NB4 (cell line): ENCODE measurements around the gene CDKAL1.

Source experiments
- DNase-seq: peaks from one replicate; pipeline ENCODE4 v3.0.0; 2010; ENCODE audit warnings: low read depth
- H3K4me3 ChIP-seq: one replicate; pipeline ENCODE4 v1.5.1; 2011; ENCODE audit warnings: mild to moderate bottlenecking, low read depth, low read length, moderate library complexity
- MYC ChIP-seq: IDR thresholded peaks from 2 replicates; pipeline ENCODE4 v1.6.1; 2011; ENCODE audit warnings: low read depth, low read length
- POLR2A ChIP-seq: IDR thresholded peaks from 2 replicates; pipeline ENCODE4 v1.6.1; 2011; ENCODE audit warnings: mild to moderate bottlenecking; ENCODE audit not compliant: insufficient read length; ENCODE audit errors: extremely low read depth
- TF ChIP-seq, protein P1 (sequence below): IDR thresholded peaks from 2 replicates; pipeline ENCODE4 v1.6.1; 2011; ENCODE audit warnings: low read depth, low read length
- TF ChIP-seq, protein P2 (sequence below): IDR thresholded peaks from one replicate; pipeline ENCODE4 v1.5.1; 2012; ENCODE audit warnings: low read depth, low read length

The CDKAL1 gene

DNA sequence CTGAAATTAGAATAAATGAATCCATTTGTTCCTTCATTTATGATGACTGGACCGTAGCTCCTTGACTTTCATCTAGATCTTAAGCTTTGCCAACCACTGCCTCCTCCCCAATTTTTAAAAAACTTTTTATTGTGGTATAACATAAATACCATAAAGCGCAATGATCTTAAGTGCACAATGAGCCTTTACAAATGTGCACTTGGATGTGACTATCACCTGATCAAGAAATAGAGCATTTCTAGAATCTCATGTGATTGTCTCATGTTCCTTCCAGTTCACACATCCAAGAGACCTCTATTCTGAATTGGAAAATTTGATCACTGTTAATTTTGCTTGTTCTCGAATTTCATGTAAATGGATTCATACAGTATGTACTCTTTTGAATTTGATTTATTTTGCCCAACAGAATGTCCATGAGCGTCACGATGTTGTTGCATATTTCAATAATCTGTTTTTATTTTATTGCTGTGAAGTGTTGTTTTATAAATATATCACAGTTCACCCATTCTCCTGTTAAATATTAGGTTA lies 442.2 kb downstream of the CDKAL1 start:
- no peak for DNase-seq
- no peak overlapping the region for H3K4me3 ChIP-seq
- TF ChIP-seq, protein P1, sequence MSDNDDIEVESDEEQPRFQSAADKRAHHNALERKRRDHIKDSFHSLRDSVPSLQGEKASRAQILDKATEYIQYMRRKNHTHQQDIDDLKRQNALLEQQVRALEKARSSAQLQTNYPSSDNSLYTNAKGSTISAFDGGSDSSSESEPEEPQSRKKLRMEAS = no peak
- TF ChIP-seq POLR2A (no peak), MYC (no peak)
- TF ChIP-seq, protein P2, sequence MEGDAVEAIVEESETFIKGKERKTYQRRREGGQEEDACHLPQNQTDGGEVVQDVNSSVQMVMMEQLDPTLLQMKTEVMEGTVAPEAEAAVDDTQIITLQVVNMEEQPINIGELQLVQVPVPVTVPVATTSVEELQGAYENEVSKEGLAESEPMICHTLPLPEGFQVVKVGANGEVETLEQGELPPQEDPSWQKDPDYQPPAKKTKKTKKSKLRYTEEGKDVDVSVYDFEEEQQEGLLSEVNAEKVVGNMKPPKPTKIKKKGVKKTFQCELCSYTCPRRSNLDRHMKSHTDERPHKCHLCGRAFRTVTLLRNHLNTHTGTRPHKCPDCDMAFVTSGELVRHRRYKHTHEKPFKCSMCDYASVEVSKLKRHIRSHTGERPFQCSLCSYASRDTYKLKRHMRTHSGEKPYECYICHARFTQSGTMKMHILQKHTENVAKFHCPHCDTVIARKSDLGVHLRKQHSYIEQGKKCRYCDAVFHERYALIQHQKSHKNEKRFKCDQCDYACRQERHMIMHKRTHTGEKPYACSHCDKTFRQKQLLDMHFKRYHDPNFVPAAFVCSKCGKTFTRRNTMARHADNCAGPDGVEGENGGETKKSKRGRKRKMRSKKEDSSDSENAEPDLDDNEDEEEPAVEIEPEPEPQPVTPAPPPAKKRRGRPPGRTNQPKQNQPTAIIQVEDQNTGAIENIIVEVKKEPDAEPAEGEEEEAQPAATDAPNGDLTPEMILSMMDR = no peak

DNA sequence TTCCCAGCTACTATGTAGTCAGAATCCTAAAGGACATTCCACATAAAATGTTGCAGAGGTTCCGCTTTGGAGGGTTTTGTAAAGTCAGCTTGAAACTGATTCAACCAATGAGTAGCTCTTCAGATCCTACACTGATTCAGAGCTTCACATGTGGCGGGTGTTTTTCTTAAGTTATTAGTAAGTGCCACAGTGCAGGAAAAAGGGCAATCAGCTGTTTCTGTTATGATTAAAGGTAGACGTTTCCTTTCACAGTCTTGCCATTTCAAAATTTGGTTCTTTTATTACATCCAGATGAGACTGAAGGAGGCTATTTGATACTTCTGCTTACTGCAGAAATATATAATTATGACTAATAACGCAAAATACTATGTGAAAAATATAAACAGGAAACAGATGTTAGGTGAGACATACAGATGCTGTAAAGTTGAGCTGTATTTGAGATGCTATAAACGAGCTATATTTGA lies 443.9 kb downstream of the CDKAL1 start:
- no peak for DNase-seq

DNA sequence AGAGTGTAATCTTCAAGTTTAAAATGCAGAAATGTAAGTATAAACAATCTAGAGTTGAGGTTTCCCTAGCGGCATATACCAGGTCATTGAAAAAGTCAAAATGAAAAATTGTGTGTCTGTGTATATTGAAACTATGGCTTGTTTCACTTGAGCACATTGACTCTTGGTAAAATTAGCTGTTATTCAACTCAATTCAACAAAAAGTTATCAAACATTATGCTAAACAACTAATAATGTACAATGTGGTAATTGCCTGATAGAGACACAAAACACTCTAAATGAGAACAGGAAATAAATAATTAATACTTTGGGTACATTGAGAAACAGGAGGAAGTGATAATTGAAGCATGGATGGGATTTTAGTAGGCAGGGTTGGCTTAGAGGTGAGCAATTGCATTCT lies 444.8 kb downstream of the CDKAL1 start:
- TF ChIP-seq, protein P2 = no peak
- TF ChIP-seq POLR2A (no peak), MYC (no peak)
- TF ChIP-seq, protein P1 = no peak
- H3K4me3 ChIP-seq = no peak overlapping the region
- DNase-seq = no peak

More for the DNA sequence above, 443.9 kb downstream of the CDKAL1 start:
- no peak overlapping the region for H3K4me3 ChIP-seq
- no peak for TF ChIP-seq POLR2A
- TF ChIP-seq, protein P1 = no peak
- TF ChIP-seq, protein P2 = no peak
- TF ChIP-seq MYC = no peak

DNA sequence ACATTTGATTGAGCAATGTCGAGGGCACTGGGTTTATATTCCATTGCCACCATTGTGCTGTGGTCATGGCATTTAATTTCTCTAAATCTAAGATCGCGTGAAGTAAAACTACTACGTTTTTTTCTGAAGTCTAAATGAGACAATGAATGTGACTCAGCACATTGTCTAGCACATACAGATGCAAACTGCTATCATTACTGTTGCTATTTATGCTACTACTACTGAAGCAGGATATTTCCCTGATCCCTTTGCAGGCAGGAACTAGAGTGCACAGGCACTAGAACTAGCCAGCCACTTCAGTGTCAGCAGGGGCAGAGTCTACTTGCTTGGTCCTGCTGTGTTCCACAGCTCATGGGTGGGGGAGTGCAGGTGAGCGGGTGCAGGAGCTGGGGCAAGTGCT lies 449.7 kb downstream of the CDKAL1 start:
- DNase-seq = no peak
- no peak overlapping the region for H3K4me3 ChIP-seq
- TF ChIP-seq, protein P2 = no peak
- TF ChIP-seq MYC (no peak), POLR2A (no peak)
- TF ChIP-seq, protein P1 = no peak

DNA sequence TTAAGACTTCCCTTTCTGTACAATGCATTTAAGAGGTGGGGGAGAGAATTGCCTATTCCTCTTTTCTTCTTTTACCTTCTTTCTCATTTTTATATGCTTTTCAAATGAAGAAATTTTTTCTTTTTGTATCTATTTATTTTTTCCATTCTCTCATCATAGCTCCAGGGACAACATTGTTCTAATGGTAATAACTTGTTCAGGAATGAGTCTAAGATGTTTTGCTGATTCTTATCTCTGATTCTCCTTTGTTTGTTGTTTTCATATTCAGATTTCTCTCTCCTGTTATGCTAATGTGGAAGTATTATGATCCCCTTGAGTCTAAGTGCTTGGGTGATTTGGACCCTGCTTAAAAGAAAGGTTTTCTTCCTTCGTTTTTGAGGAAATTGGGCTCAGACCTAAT lies 451.6 kb downstream of the CDKAL1 start:
- H3K4me3 ChIP-seq = no peak overlapping the region
- TF ChIP-seq, protein P2 = no peak
- TF ChIP-seq MYC (no peak), POLR2A (no peak)
- TF ChIP-seq, protein P1 = no peak
- no peak for DNase-seq

DNA sequence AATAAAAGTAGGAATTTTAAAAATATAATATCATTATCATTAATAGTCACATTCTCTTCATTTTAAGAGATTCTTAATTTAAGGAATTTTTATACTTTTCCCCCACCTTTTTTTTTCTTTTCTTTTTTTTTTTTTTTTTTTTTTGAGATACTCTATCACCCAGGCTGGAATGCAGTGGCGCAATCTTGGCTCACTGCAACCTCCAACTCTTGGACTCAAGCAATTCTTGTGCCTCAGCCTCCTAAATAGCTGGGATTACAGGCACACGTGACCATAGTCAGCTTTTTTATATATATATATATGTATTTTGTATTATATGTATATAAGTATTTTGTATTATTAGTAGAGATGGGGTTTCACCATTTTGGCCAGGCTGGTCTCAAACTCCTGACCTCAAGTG lies 457.7 kb downstream of the CDKAL1 start:
- no peak overlapping the region for H3K4me3 ChIP-seq
- TF ChIP-seq, protein P1 = no peak
- TF ChIP-seq, protein P2 = no peak
- TF ChIP-seq MYC (no peak), POLR2A (no peak)
- no peak for DNase-seq
